ENCODE measurements around the gene EEF2.
"Not testable (repeated sequence)": the region's sequence is repeated elsewhere in the genome, so short reads cannot be mapped to it uniquely, and the experiment has no call there.

EEF2 gene

DNA sequence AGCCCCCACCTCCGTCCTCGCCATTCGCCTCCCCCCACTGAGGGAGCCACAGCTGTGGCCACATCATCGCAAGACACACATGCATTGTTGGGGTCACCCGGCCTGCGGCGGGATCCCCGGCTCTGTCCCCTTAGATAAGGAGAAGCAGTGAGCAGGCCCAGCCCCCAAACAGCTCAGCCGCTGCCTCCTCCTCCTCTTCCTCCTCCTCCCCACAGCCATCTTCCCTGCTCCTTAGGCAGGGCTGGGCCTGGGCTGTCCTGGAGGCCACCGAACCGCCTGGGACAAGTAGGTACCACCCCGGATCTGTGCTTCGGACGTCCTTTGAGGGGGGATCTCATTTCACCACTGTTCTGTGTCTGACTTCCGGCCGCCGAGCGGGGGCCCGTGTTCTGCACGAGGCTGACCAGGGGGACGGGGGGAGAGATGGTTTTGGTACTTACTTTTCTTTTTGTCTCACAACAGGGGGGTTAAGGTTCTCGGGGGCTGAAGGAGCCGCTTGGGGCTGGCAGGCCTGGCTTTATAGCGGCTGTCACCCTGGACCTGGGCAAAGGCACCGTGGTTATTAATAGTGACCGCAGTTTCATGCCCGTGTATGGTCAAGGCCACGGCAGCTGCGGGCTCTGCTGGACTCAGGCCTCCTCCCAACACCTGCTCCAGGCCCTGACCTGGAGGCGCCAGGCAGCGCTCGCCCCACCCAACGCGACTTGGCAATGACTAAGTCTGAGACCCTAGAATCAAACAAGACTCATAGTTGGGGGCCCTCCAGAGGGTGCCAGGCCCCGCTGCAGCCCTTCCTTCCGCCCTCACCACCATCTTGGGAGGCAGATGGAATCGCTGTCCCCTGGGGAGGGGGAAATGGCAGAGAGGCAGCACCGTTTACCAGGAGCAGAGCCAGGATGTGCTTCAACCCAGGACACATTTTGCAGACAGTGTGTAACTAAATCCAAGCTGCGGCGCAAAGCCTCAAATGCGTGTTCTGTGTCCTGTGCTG lies 34.1 kb downstream of the EEF2 start:
- no peak for DNase-seq (ENCODE audit: low read depth)
- TF ChIP-seq, protein P1, sequence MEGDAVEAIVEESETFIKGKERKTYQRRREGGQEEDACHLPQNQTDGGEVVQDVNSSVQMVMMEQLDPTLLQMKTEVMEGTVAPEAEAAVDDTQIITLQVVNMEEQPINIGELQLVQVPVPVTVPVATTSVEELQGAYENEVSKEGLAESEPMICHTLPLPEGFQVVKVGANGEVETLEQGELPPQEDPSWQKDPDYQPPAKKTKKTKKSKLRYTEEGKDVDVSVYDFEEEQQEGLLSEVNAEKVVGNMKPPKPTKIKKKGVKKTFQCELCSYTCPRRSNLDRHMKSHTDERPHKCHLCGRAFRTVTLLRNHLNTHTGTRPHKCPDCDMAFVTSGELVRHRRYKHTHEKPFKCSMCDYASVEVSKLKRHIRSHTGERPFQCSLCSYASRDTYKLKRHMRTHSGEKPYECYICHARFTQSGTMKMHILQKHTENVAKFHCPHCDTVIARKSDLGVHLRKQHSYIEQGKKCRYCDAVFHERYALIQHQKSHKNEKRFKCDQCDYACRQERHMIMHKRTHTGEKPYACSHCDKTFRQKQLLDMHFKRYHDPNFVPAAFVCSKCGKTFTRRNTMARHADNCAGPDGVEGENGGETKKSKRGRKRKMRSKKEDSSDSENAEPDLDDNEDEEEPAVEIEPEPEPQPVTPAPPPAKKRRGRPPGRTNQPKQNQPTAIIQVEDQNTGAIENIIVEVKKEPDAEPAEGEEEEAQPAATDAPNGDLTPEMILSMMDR (conservative IDR thresholded peaks at IDR 0.05; ENCODE audit: low read depth, low read length), result no peak
- no peak overlapping the region for H3K4me3 ChIP-seq (ENCODE audit: low read length)

DNA sequence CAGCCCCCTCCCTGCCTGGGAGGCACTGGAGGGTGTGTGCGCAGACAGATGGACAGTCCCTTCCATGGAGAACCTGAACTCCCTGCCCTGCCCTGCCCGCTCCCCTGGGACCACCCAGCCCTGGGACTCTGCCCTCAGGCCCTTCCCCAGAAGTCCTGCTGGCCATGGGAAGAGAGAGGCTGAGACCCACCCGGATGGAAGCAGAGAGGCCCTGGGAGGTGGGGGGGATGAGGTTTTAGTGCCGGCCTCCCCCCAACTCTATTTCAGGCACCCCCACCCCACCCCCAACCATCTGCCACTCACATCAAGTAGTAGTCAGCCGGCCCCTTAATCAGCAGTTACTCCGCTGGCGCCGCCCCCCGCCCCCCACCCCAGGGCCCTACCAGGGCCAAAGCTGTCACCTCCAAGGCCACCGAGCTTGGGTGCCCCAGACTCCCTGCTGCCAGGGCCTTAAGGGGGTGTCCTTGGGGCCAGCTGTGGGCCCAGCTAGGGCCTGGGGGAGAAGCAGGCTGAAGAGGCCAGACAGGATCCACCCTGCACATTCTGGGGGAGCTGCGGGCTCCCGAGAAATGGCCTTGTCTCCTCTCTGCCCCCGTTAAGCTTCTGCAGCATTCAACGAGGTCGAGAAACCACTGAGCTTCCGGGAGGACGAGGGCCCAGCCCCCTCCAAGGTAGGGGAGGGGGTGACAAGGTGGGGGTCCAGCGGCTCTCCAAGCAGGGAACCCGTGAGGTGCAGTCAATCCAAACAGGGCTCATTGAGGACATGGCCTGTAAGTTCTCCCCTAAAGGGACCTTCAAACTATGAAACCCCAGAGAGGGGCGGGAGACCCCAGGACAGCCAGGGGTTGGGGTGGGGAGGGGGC lies 35.0 kb downstream of the EEF2 start:
- no peak for DNase-seq (ENCODE audit: low read depth)
- TF ChIP-seq, protein P1 (conservative IDR thresholded peaks at IDR 0.05; ENCODE audit: low read depth, low read length), result no peak
- H3K4me3 ChIP-seq (ENCODE audit: low read length), result no peak overlapping the region

GRCh38 chr19:3949294-3949693 lies 36.0 kb downstream of the EEF2 start:
- TF ChIP-seq, protein P1 (conservative IDR thresholded peaks at IDR 0.05; ENCODE audit: low read depth, low read length), result no peak
- no peak for DNase-seq (ENCODE audit: low read depth)
- no peak overlapping the region for H3K4me3 ChIP-seq (ENCODE audit: low read length)

- not testable (repeated sequence) for DNase-seq (ENCODE audit: low read depth)
These were observed 37.8 kb downstream of the EEF2 start for GRCh38 chr19:3947316-3947933.

GRCh38 chr19:3945838-3946237 lies 39.4 kb downstream of the EEF2 start:
- DNase-seq (ENCODE audit: low read depth), result no peak
- TF ChIP-seq, protein P1 (conservative IDR thresholded peaks at IDR 0.05; ENCODE audit: low read depth, low read length), result no peak
- no peak overlapping the region for H3K4me3 ChIP-seq (ENCODE audit: low read length)

More at GRCh38 chr19:3947316-3947933, 37.8 kb downstream of the EEF2 start:
- H3K4me3 ChIP-seq (ENCODE audit: low read length), result not testable (repeated sequence)

DNA sequence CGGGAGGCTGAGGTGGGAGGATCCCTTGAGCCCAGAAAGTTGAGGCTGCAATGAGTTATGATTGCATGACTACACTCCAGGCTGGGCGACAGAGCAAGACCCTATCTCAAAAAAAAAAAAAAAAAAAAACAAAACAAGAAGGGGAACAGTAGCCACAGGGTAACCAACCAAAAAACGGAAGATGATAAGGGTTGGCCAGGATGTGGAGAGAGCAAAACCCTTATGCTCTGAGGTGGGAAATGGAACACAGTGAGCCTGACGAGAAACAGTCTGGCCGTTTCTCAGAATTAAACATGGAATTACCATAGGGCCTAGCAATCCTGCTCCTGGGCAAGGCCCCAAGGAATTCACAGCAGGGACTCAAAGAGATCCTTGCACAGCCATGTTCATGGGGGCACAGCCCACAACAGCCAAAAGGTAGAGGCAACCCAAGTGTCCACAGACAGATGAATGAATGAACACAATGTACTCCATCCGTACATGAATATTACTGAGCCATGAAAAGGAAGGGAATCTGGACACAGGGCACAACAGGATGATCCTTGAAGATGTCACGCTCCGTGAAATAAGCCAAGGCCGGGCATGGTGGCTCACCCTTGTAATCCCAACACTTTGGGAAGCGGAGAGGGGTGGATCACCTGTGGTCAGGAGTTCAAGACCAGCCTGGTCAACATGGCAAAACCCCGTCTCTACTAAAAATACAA lies 41.1 kb downstream of the EEF2 start:
- TF ChIP-seq, protein P1 (conservative IDR thresholded peaks at IDR 0.05; ENCODE audit: low read depth, low read length), result no peak
- no peak overlapping the region for H3K4me3 ChIP-seq (ENCODE audit: low read length)
- no peak for DNase-seq (ENCODE audit: low read depth)

Data from retinal pigment epithelial cell (primary cell).